HepG2 (cell line): ENCODE results near the gene KDM6B. TPM values are rescaled to one million over a fixed set of nuclear protein-coding genes. Genes with fewer than 3 reads are reported as not detected.

Source experiments
- ARNT2 ChIP-seq: sonication (generic); formaldehyde crosslinking; IDR thresholded peaks from 2 replicates; pipeline ENCODE4 v1.8.0; 2022; ENCODE audit warnings: mild to moderate bottlenecking, low read depth, missing genetic modification reagents, moderate library complexity
- ATF3 ChIP-seq: sonication (generic); formaldehyde crosslinking; IDR thresholded peaks from 2 replicates; pipeline ENCODE4 v1.4.0; 2020; ENCODE audit warnings: missing genetic modification reagents
- CBFB ChIP-seq: sonication (generic); formaldehyde crosslinking; IDR thresholded peaks from 2 replicates; pipeline ENCODE4 v1.4.0; 2020; ENCODE audit warnings: missing genetic modification reagents
- CBX5 ChIP-seq: sonication (generic); formaldehyde crosslinking; IDR thresholded peaks from 2 replicates; pipeline ENCODE4 v1.4.0; 2020; ENCODE audit warnings: missing genetic modification reagents, borderline replicate concordance
- CREM ChIP-seq, 2 experiments: sonication (generic) in 1 of 2; formaldehyde crosslinking in 1 of 2; IDR thresholded peaks; 2 replicates each; pipeline versions ENCODE4 v1.4.0 to v1.6.1; 2016 to 2020; ENCODE audit warnings: antibody characterized with exemption in 1 of 2, mild to moderate bottlenecking in 1 of 2, missing genetic modification reagents in 1 of 2
- GFI1 ChIP-seq: sonication (generic); formaldehyde crosslinking; IDR thresholded peaks from 2 replicates; pipeline ENCODE4 v1.5.0; 2020; ENCODE audit warnings: missing genetic modification reagents, mild to moderate bottlenecking, borderline replicate concordance
- KAT8 ChIP-seq: IDR thresholded peaks from 2 replicates; pipeline ENCODE4 v1.6.1; 2016; ENCODE audit warnings: missing genetic modification reagents, missing compliant biosample characterization
- KDM3A ChIP-seq: IDR thresholded peaks from 2 replicates; pipeline ENCODE4 v1.6.1; 2018; ENCODE audit warnings: low read depth, missing compliant biosample characterization
- KLF12 ChIP-seq: sonication (generic); formaldehyde crosslinking; IDR thresholded peaks from 2 replicates; pipeline ENCODE4 v1.4.0; 2020; ENCODE audit warnings: missing genetic modification reagents, borderline replicate concordance
- MYC ChIP-seq: sonication (generic); formaldehyde crosslinking; IDR thresholded peaks from 2 replicates; pipeline ENCODE4 v1.9.0; 2021; ENCODE audit warnings: missing genetic modification reagents, borderline replicate concordance
- NR2F6 ChIP-seq, 2 experiments: IDR thresholded peaks; 2 replicates each; pipeline ENCODE4 v1.6.1; 2016; ENCODE audit warnings: antibody characterized with exemption in 1 of 2, mild to moderate bottlenecking in 1 of 2
- TBL1XR1 ChIP-seq: fragments of 150-350 bp; IDR thresholded peaks from 2 replicates; pipeline ENCODE4 v1.6.1; 2014; ENCODE audit warnings: borderline replicate concordance, low read length; ENCODE audit not compliant: partially characterized antibody
- TBX2 ChIP-seq: sonication (generic); formaldehyde crosslinking; IDR thresholded peaks from 2 replicates; pipeline ENCODE4 v1.5.0; 2020; ENCODE audit warnings: missing genetic modification reagents, mild to moderate bottlenecking, borderline replicate concordance
- TP53 ChIP-seq: sonication (generic); formaldehyde crosslinking; conservative IDR thresholded peaks from 2 replicates; pipeline ENCODE4 v1.4.0; 2020; ENCODE audit warnings: missing genetic modification reagents
- ZBTB7B ChIP-seq: sonication (generic); formaldehyde crosslinking; IDR thresholded peaks from 2 replicates; pipeline ENCODE4 v1.4.0; 2020; ENCODE audit warnings: missing genetic modification reagents
- ZFP1 ChIP-seq: IDR thresholded peaks from 2 replicates; pipeline ENCODE4 v1.6.1; 2016
- ZFP36 ChIP-seq: fragments of 150-350 bp; IDR thresholded peaks from 2 replicates; pipeline ENCODE4 v1.6.1; 2018; ENCODE audit warnings: borderline replicate concordance, low read length, low read depth; ENCODE audit not compliant: partially characterized antibody
- ZNF180 ChIP-seq: sonication (generic); formaldehyde crosslinking; IDR thresholded peaks from 2 replicates; pipeline ENCODE4 v1.4.0; 2020; ENCODE audit warnings: low read depth, missing genetic modification reagents, borderline replicate concordance
- ZNF280B ChIP-seq: sonication (generic); formaldehyde crosslinking; IDR thresholded peaks from 2 replicates; pipeline ENCODE4 v1.5.0; 2020; ENCODE audit warnings: missing genetic modification reagents, mild to moderate bottlenecking, borderline replicate concordance
- ZNF337 ChIP-seq: sonication (generic); formaldehyde crosslinking; IDR thresholded peaks from 2 replicates; pipeline ENCODE4 v1.5.1; 2020; ENCODE audit warnings: missing genetic modification reagents, low read depth, mild to moderate bottlenecking, borderline replicate concordance
- ZNF557 ChIP-seq: sonication (generic); formaldehyde crosslinking; IDR thresholded peaks from 2 replicates; pipeline ENCODE4 v1.4.0; 2020; ENCODE audit warnings: missing genetic modification reagents
- ZNF598 ChIP-seq: sonication (generic); formaldehyde crosslinking; IDR thresholded peaks from 2 replicates; pipeline ENCODE4 v1.5.1; 2020; ENCODE audit warnings: mild to moderate bottlenecking, missing genetic modification reagents, borderline replicate concordance
- ZNF737 ChIP-seq: sonication (generic); formaldehyde crosslinking; IDR thresholded peaks from 2 replicates; pipeline ENCODE4 v1.5.0; 2020; ENCODE audit warnings: missing genetic modification reagents, mild to moderate bottlenecking, borderline replicate concordance
- ZNF761 ChIP-seq: sonication (generic); formaldehyde crosslinking; conservative IDR thresholded peaks from 2 replicates; pipeline ENCODE4 v1.4.0; 2020; ENCODE audit warnings: mild to moderate bottlenecking, missing genetic modification reagents
- ZNF792 ChIP-seq: IDR thresholded peaks from 2 replicates; pipeline ENCODE4 v1.6.1; 2016
- ZNF883 ChIP-seq: sonication (generic); formaldehyde crosslinking; IDR thresholded peaks from 2 replicates; pipeline ENCODE4 v1.5.1; 2020; ENCODE audit warnings: mild to moderate bottlenecking, missing genetic modification reagents; ENCODE audit errors: not compliant biosample characterization
- polyA plus RNA-seq, 8 experiments: library from polyadenylated mRNA; depleted of rRNA in 3 of 8; stranded (reverse) in 7 of 8; unstranded in 1 of 8; fragments of >200 nt; fragmentation: Illumina TruSeq in 4 of 8; extraction: Trizol in 4 of 8; gene quantifications; 2 replicates each; pipeline versions ENCODE4 v1.2.1 to v1.2.3, GENCODE V29; 2011 to 2016; ENCODE audit warnings: low read depth in 4 of 8, missing spikeins in 1 of 8, mixed read lengths in 1 of 8; ENCODE audit not compliant: insufficient read depth in 1 of 8
- total RNA-seq, 5 experiments: library from RNA; depleted of rRNA; stranded (reverse); fragments of >200 nt; fragmentation: Illumina TruSeq; extraction: Trizol; gene quantifications; 2 replicates each; pipeline ENCODE4 v1.2.3, GENCODE V29; 2016; ENCODE audit warnings: low read depth in 1 of 5
- TF ChIP-seq, protein P1 (sequence below): sonication (generic); formaldehyde crosslinking; IDR thresholded peaks from 2 replicates; pipeline ENCODE4 v1.5.1; 2020; ENCODE audit warnings: missing genetic modification reagents, mild to moderate bottlenecking, borderline replicate concordance

Gene KDM6B
- total and polyA plus RNA-seq, 2 of the 13 experiments (the other 11 are each of a cell fraction or from before 2014, with no cell fraction given) = 1.3 to 2.1 TPM

- TF ChIP-seq KDM3A (peak; percentile 61; the same call in 1 of the 2 replicates), ZNF883 (no peak), MYC (CRISPR knock-in tag) (peak; percentile 79), CBFB (peak; percentile 39; the same call in 1 of the 2 replicates), ZNF737 (CRISPR knock-in tag) (no peak), ZNF792 (CRISPR knock-in tag) (no peak; the same call in 1 of the 2 replicates), KLF12 (no peak), CBX5 (CRISPR knock-in tag) (peak; percentile 78; the same call in 1 of the 2 replicates), ZNF280B (CRISPR knock-in tag) (no peak), KAT8 (CRISPR knock-in tag) (peak; percentile 58), NR2F6 (IDR thresholded peaks at IDR 0.05) (no peak), NR2F6 (CRISPR knock-in tag; IDR thresholded peaks at IDR 0.05) (peak; percentile 70), ZNF761 (no peak; the same call in 1 of the 2 replicates), TBX2 (CRISPR knock-in tag) (peak; percentile 33), CREM (IDR thresholded peaks at IDR 0.05) (peak; percentile 78; the same call in 1 of the 2 replicates), CREM (CRISPR knock-in tag; IDR thresholded peaks at IDR 0.05) (no peak), TP53 (no peak), GFI1 (no peak), ZNF598 (CRISPR knock-in tag) (peak; percentile 44; the same call in 1 of the 2 replicates), ZNF180 (CRISPR knock-in tag) (no peak), ZNF557 (CRISPR knock-in tag) (0 out of 2 replicates have a peak, but pooled peaks have one; percentile 62), ZNF337 (CRISPR knock-in tag) (no peak), ZFP36 (no peak), ARNT2 (CRISPR knock-in tag) (peak; percentile 0; the same call in 1 of the 2 replicates), ZFP1 (CRISPR knock-in tag) (no peak), TBL1XR1 (no peak), ZBTB7B (no peak), ATF3 (CRISPR knock-in tag) (no peak)
- TF ChIP-seq, protein P1, sequence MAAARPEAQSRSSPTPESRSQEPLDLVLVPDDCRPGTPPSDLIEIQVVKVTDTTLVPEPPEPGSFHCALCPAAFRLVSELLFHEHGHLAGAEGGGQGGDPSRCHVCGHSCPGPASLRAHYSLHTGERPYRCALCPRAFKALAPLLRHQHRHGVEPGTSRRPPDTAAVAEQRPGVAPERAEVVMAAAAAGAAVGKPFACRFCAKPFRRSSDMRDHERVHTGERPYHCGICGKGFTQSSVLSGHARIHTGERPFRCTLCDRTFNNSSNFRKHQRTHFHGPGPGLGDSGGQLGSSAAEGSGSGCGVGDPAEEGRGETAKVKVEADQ (CRISPR knock-in tag) = no peak
These were observed 23.0 kb downstream of the KDM6B start, which contains the start of gene NAA38 (continued) for GRCh38 chr17:7856811-7857712.
